SU-DHL-6 (cell line): Measurements from ENCODE around the gene ASXL1.
"Not testable (repeated sequence)": the region's sequence is repeated elsewhere in the genome, so short reads cannot be mapped to it uniquely, and the experiment has no call there.

Experiments
- H2AFZ ChIP-seq: fragments of 200-600 bp; sonication (generic); 2 replicates; pipeline ENCODE4 v1.6.1; 2014; ENCODE audit warnings: low read depth, mild to moderate bottlenecking, moderate library complexity, mixed read lengths, antibody characterized with exemption, low read length; ENCODE audit not compliant: severe bottlenecking
- H3F3A ChIP-seq: fragments of 200-600 bp; shearing (Covaris generic); 2 replicates; pipeline ENCODE4 v1.6.0; 2016; ENCODE audit warnings: antibody characterized with exemption, mild to moderate bottlenecking; ENCODE audit not compliant: insufficient read depth
- H3K27ac ChIP-seq: fragments of 200-600 bp; sonication (generic); 2 replicates; pipeline ENCODE4 v1.5.1; 2016; ENCODE audit warnings: low read depth, mild to moderate bottlenecking, low read length, moderate library complexity, mixed read lengths
- H3K27me3 ChIP-seq: fragments of 200-600 bp; sonication (generic), shearing (Covaris generic); 2 replicates; pipeline ENCODE4 v1.6.0; 2014; ENCODE audit warnings: mild to moderate bottlenecking, low read length
- H3K36me3 ChIP-seq: fragments of 200-600 bp; sonication (generic); 2 replicates; pipeline ENCODE4 v1.6.1; 2014; ENCODE audit warnings: mild to moderate bottlenecking, low read length, mixed read lengths
- H3K4me2 ChIP-seq: fragments of 300-600, 200-600 bp; shearing (Covaris generic), sonication (generic); 2 replicates; pipeline ENCODE4 v1.6.0; 2014; ENCODE audit warnings: low read length, low read depth, mild to moderate bottlenecking; ENCODE audit not compliant: poor library complexity, severe bottlenecking
- H3K4me3 ChIP-seq: fragments of 200-600 bp; sonication (generic); 2 replicates; pipeline ENCODE4 v1.5.1; 2014; ENCODE audit warnings: antibody characterized with exemption, low read length, mild to moderate bottlenecking, mixed read lengths; ENCODE audit not compliant: insufficient read depth, poor library complexity, severe bottlenecking
- H3K79me2 ChIP-seq: fragments of 200-600 bp; sonication (generic); 2 replicates; pipeline ENCODE4 v1.6.1; 2014; ENCODE audit warnings: mild to moderate bottlenecking, low read length, moderate library complexity; ENCODE audit not compliant: insufficient read depth
- H3K9ac ChIP-seq: fragments of 200-600 bp; sonication (generic); 2 replicates; pipeline ENCODE4 v1.7.0; 2014; ENCODE audit warnings: mild to moderate bottlenecking, low read length
- H3K9me2 ChIP-seq: fragments of 200-600 bp; sonication (generic); replicated peaks from 2 replicates; pipeline ENCODE4 v1.6.1; 2014; ENCODE audit warnings: low read length; ENCODE audit not compliant: insufficient read depth
- H3K9me3 ChIP-seq: fragments of 200-600 bp; sonication (generic); 2 replicates; pipeline ENCODE4 v1.6.1; 2014; ENCODE audit warnings: low read length, mixed read lengths; ENCODE audit not compliant: insufficient read depth
- H4K20me1 ChIP-seq: fragments of 200-600 bp; sonication (generic); 2 replicates; pipeline ENCODE4 v1.6.1; 2014; ENCODE audit warnings: low read depth, mild to moderate bottlenecking, antibody characterized with exemption, low read length, moderate library complexity, mixed read lengths
- EZH2phosphoT487 ChIP-seq: fragments of 200-600 bp; sonication (generic), shearing (Covaris generic); conservative IDR thresholded peaks from 2 replicates; pipeline ENCODE4 v1.6.1; 2018; ENCODE audit warnings: mild to moderate bottlenecking, antibody characterized with exemption, low read length, moderate library complexity, mixed read lengths
- TF ChIP-seq, protein P1 (sequence below): fragments of 200-600 bp; sonication (generic); IDR thresholded peaks from one replicate; pipeline ENCODE4 v1.5.1; 2017; ENCODE audit warnings: antibody characterized with exemption, mild to moderate bottlenecking, low read length, moderate library complexity; ENCODE audit not compliant: insufficient read depth, poor library complexity, severe bottlenecking

ASXL1 gene

DNA sequence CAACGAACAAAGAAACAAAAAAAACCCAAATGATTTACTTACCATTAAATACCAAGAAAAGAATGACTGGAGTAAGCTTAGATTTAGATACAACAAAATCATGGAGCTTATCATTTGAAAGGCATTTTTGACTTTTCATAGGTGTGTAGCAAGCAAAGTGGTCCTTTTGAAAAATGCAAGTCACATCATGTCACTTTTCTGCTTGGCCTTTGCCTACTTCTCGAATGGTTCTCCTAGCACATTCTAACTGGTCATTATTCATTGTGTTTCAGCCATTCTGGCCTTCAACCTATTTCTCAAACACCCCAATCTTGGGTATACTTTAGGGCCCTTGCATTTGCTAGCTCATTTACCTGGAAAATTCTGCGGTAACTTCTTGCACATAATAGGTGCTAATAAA, 22.6 kb downstream of the ASXL1 start:
- no peak overlapping the region for H2AFZ ChIP-seq
- peaks cover 16% of the 10 kb centered on the region for H3F3A ChIP-seq
- no peaks in the 10 kb centered on the region for H3K9me3 ChIP-seq
- no peak overlapping the region for H3K9ac ChIP-seq
- H3K4me3 ChIP-seq, result no peak overlapping the region
- H3K36me3 ChIP-seq, result peaks cover 6% of the 10 kb centered on the region; the same call in 1 of the 2 replicates
- 0 out of 2 replicates have a peak, but pooled peaks cover 4% of the 10 kb centered on the region for H4K20me1 ChIP-seq
- H3K9me2 ChIP-seq, result no peaks in the 10 kb centered on the region
- peaks cover 38% of the 10 kb centered on the region for H3K79me2 ChIP-seq
- no peak overlapping the region for H3K4me2 ChIP-seq
- H3K27me3 ChIP-seq, result no peaks in the 10 kb centered on the region
- no peak for TF ChIP-seq EZH2phosphoT487
- TF ChIP-seq, protein P1, sequence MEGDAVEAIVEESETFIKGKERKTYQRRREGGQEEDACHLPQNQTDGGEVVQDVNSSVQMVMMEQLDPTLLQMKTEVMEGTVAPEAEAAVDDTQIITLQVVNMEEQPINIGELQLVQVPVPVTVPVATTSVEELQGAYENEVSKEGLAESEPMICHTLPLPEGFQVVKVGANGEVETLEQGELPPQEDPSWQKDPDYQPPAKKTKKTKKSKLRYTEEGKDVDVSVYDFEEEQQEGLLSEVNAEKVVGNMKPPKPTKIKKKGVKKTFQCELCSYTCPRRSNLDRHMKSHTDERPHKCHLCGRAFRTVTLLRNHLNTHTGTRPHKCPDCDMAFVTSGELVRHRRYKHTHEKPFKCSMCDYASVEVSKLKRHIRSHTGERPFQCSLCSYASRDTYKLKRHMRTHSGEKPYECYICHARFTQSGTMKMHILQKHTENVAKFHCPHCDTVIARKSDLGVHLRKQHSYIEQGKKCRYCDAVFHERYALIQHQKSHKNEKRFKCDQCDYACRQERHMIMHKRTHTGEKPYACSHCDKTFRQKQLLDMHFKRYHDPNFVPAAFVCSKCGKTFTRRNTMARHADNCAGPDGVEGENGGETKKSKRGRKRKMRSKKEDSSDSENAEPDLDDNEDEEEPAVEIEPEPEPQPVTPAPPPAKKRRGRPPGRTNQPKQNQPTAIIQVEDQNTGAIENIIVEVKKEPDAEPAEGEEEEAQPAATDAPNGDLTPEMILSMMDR, result no peak
- H3K27ac ChIP-seq, result no peak overlapping the region

DNA sequence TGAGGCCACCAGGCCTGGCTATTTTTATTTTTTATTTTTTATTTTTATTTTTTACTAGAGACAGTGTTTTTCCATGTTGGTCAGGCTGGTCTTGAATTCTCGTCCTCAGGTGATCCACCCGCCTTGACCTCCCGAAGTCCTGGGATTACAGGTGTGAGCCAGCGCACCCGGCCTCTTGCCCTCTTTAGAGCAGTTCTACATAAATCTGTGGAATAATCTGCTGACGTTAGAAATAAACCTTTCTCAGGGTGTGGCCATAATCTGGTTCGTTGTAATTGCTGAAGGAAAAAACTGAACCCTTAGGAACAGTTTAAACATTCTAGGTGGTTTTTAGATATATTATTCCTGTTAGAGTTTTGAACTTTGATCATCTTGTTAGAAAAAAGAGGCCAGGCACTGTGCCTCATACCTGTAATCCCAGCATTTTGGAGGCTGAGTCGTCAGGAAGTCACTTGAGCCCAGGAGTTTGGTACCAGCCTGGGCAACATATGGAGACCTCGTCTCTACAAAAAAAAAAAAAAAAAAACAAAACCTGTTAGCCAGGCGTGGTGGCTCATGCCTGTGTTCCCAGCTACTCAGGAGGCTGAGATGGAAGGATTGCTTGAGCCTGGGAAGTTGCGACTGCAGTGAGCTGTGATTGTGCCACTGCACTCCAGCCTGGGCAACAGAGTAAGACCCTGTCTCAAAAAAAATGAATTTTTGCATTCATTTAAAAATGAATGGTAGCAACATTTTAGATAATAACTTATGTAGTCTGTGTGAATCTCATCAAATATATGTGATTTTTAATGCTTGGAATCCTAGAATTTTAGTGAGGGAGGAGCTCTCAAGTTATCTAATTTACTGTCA, 24.2 kb downstream of the ASXL1 start:
- TF ChIP-seq EZH2phosphoT487, result no peak
- TF ChIP-seq, protein P1, result no peak
- no peak overlapping the region for H3K4me2 ChIP-seq
- H3K36me3 ChIP-seq, result peaks cover 5% of the 10 kb centered on the region; the same call in 1 of the 2 replicates
- H4K20me1 ChIP-seq, result 0 out of 2 replicates have a peak, but pooled peaks cover 5% of the 10 kb centered on the region
- no peaks in the 10 kb centered on the region for H3K9me2 ChIP-seq
- H3K27me3 ChIP-seq, result no peaks in the 10 kb centered on the region
- peaks cover 15% of the 10 kb centered on the region for H3F3A ChIP-seq
- H3K9ac ChIP-seq, result no peak overlapping the region
- no peaks in the 10 kb centered on the region for H3K9me3 ChIP-seq
- H2AFZ ChIP-seq, result no peak overlapping the region
- H3K4me3 ChIP-seq, result no peak overlapping the region
- no peak overlapping the region for H3K27ac ChIP-seq
- H3K79me2 ChIP-seq, result peaks cover 49% of the 10 kb centered on the region

DNA sequence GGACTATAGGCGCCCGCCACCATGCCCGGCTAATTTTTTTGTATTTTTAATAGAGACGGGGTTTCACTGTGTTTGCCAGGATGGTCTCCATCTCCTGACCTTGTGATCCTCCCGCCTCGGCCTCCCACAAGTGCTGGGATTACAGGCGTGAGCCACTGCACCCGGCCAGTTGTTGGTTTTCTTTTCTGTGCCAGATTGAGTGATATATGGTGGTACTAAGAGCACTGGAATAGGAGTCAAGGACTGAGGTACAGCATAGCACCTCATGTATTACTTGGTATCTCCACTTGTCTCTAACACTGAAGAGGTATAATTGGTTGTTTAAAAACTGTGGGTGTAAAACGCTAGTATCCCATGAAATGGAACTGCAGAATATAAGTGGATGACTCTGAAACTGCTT, 25.3 kb downstream of the ASXL1 start:
- peaks cover 15% of the 10 kb centered on the region for H3F3A ChIP-seq
- not testable (repeated sequence) for H3K9ac ChIP-seq, H3K4me2 ChIP-seq, H4K20me1 ChIP-seq, H3K27ac ChIP-seq, H3K36me3 ChIP-seq, H2AFZ ChIP-seq, H3K9me3 ChIP-seq, H3K27me3 ChIP-seq, H3K4me3 ChIP-seq, H3K9me2 ChIP-seq
- H3K79me2 ChIP-seq, result peaks cover 54% of the 10 kb centered on the region

DNA sequence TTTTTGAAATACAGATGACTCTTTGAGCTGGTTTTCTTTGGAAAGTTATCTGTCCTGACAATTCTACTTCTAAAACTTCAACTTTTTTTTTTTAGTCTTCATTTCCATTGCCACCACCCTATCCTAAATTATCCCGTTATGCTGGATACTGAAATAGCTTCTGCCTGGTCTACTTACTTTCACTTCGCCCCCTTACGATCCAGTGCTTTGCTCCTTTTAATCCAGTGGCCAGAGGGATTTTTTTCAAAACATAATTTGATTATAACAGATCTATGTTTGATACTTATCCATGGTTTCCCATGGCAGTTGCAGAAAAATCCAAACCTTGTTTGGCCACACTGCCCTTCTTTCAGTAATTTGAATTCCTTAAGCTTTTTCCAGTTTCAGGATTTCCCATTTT, 27.4 kb downstream of the ASXL1 start:
- H3K9ac ChIP-seq, result no peak overlapping the region
- H3K4me3 ChIP-seq, result no peak overlapping the region
- H3K9me3 ChIP-seq, result no peaks in the 10 kb centered on the region
- no peaks in the 10 kb centered on the region for H3K9me2 ChIP-seq
- no peak overlapping the region for H3K4me2 ChIP-seq
- H3K79me2 ChIP-seq, result peaks cover 65% of the 10 kb centered on the region
- no peak overlapping the region for H3K27ac ChIP-seq
- no peaks in the 10 kb centered on the region for H3K27me3 ChIP-seq
- TF ChIP-seq, protein P1, result no peak
- no peak for TF ChIP-seq EZH2phosphoT487
- no peak overlapping the region for H2AFZ ChIP-seq
- H3F3A ChIP-seq, result peaks cover 12% of the 10 kb centered on the region
- 0 out of 2 replicates have a peak, but pooled peaks cover 9% of the 10 kb centered on the region for H4K20me1 ChIP-seq
- peaks cover 5% of the 10 kb centered on the region; the same call in 1 of the 2 replicates for H3K36me3 ChIP-seq
